ENCODE results near the gene VEZF1.
"Not testable (repeated sequence)": the region's sequence is repeated elsewhere in the genome, so short reads cannot be mapped to it uniquely, and the experiment has no call there.

GRCh38 chr17:57958391-57958790, 29.7 kb downstream of the VEZF1 start:
- TF ChIP-seq CTCF (conservative IDR thresholded peaks at IDR 0.05; ENCODE audit: low read depth in 2 of 2); EZH2 (IDR thresholded peaks at IDR 0.05; ENCODE audit: low read depth, unreplicated experiment); JUNB (IDR thresholded peaks at IDR 0.05; ENCODE audit: unreplicated experiment); EZH2phosphoT487 (IDR thresholded peaks at IDR 0.05; ENCODE audit: unreplicated experiment); REST (IDR thresholded peaks at IDR 0.05; ENCODE audit: unreplicated experiment); POLR2AphosphoS5 (IDR thresholded peaks at IDR 0.05; ENCODE audit: low read depth); ETS1 (IDR thresholded peaks at IDR 0.05); CREB1 (CRISPR knock-in tag; IDR thresholded peaks at IDR 0.05; ENCODE audit: low read depth); STAT1 (IDR thresholded peaks at IDR 0.05; ENCODE audit: unreplicated experiment); ZNF462 (CRISPR knock-in tag; IDR thresholded peaks at IDR 0.05); NANOG (IDR thresholded peaks at IDR 0.05; ENCODE audit: borderline replicate concordance); ZNF331 (CRISPR knock-in tag; IDR thresholded peaks at IDR 0.05; ENCODE audit: low read depth): not testable (repeated sequence)

Data from GM23338 (cell line).